HCT116 (cell line): ENCODE results near the gene ORAI2. TPM values are rescaled to one million over a fixed set of nuclear protein-coding genes. Genes with fewer than 3 reads are reported as not detected.

Experiments
- ATAC-seq: fragments of 200-7000 bp; cut with Tn5 transposase; 2 replicates; pipeline ENCODE4 v1.9.1; 2020; ENCODE audit warnings: mild to moderate bottlenecking, moderate library complexity
- BruUV-seq: library from RNA; stranded (reverse); fragments of 400-500 nt; replicated peaks from 2 replicates; lab custom pipeline; 2021; lab: Mats Ljungman, UMichigan
- CTCF ChIA-PET: fragments of 300-600 bp; sonication (Branson Sonifier 250); formaldehyde crosslinking; loops from one replicate; lab custom pipeline; 2021; ENCODE audit warnings: antibody characterized with exemption; lab: Charles Lee
- POLR2A ChIA-PET: fragments of 300-600, 350-600 bp; sonication (Branson Sonifier 250); formaldehyde crosslinking; loops from one replicate; lab custom pipeline; 2021; ENCODE audit warnings: antibody characterized with exemption; lab: Charles Lee
- RAD21 ChIA-PET, 2 experiments: fragments of 300-600 bp; sonication (Branson Sonifier 250); formaldehyde crosslinking; loops; one replicate each; lab custom pipeline; 2023; ENCODE audit warnings: low total read pairs in 2 of 2; ENCODE audit not compliant: uncharacterized antibody in 2 of 2, unreplicated experiment in 2 of 2, low non-redundant PET in 1 of 2; lab: Charles Lee
- DNase-seq: peaks from one replicate; pipeline ENCODE4 v3.0.0-alpha.2; 2010; ENCODE audit warnings: low read depth, low spot score
- H2AFZ ChIP-seq: fragments of 200-600 bp; shearing (Covaris generic), sonication (generic); 2 replicates; pipeline ENCODE4 v1.6.1; 2017; ENCODE audit warnings: low read depth, mixed run types, mixed read lengths, antibody characterized with exemption, low read length; ENCODE audit not compliant: poor library complexity, severe bottlenecking
- H3K27ac ChIP-seq: 2 replicates; pipeline ENCODE4 v1.5.1; 2012; ENCODE audit warnings: low read depth, low read length
- H3K27me3 ChIP-seq: fragments of 200-600 bp; sonication (generic); 2 replicates; pipeline ENCODE4 v1.6.1; 2016; ENCODE audit warnings: mixed run types, low read length, mixed read lengths; ENCODE audit not compliant: insufficient read depth
- H3K36me3 ChIP-seq, 2 experiments: fragments of 200-500 bp in 1 of 2; fragments of 200-600 bp in 1 of 2; sonication (Bioruptor generic) in 1 of 2; sonication (generic) in 1 of 2; 2 replicates each; pipeline versions ENCODE4 v1.5.1 to v1.6.1; 2014 to 2016; ENCODE audit warnings: low read length in 2 of 2, inconsistent platforms in 1 of 2, mixed read lengths in 1 of 2, mixed run types in 1 of 2; ENCODE audit not compliant: insufficient read depth in 2 of 2, control insufficient read depth in 1 of 2
- H3K4me1 ChIP-seq, 2 experiments: fragments of 200-600 bp in 1 of 2; sonication (generic) in 1 of 2; 2 replicates each; pipeline versions ENCODE4 v1.5.1 to v1.6.1; 2012 to 2017; ENCODE audit warnings: low read length in 2 of 2, inconsistent platforms in 1 of 2, mild to moderate bottlenecking in 1 of 2, mixed read lengths in 1 of 2, mixed run types in 1 of 2, moderate library complexity in 1 of 2; ENCODE audit not compliant: insufficient read depth in 2 of 2, control insufficient read depth in 1 of 2
- H3K4me2 ChIP-seq: fragments of 200-600 bp; sonication (generic); 2 replicates; pipeline ENCODE4 v1.6.1; 2017; ENCODE audit warnings: mixed run types, low read length, mixed read lengths
- H3K4me3 ChIP-seq, 2 experiments: fragments of 200-600 bp in 1 of 2; sonication (generic) in 1 of 2; replicated peaks in 1 of 2; 2 replicates each; pipeline ENCODE4 v1.5.1; 2011 to 2016; ENCODE audit warnings: low read length in 2 of 2, control low read depth in 1 of 2, low read depth in 1 of 2, mild to moderate bottlenecking in 1 of 2, mixed read lengths in 1 of 2, mixed run types in 1 of 2
- H3K79me2 ChIP-seq: fragments of 200-600 bp; sonication (generic); 2 replicates; pipeline ENCODE4 v1.6.1; 2017; ENCODE audit warnings: mild to moderate bottlenecking, mixed run types, low read length, moderate library complexity, mixed read lengths; ENCODE audit not compliant: insufficient read depth
- H3K9ac ChIP-seq: fragments of 200-600 bp; sonication (generic); 2 replicates; pipeline ENCODE4 v1.6.1; 2016; ENCODE audit warnings: low read length, mixed read lengths
- H3K9me2 ChIP-seq: fragments of 200-600 bp; sonication (generic), shearing (Covaris generic); 2 replicates; pipeline ENCODE4 v1.6.1; 2017; ENCODE audit warnings: mixed run types, mild to moderate bottlenecking, moderate library complexity; ENCODE audit not compliant: insufficient read depth
- H3K9me3 ChIP-seq, 2 experiments: fragments of 200-500 bp in 1 of 2; fragments of 200-600 bp in 1 of 2; sonication (Bioruptor generic) in 1 of 2; sonication (generic) in 1 of 2; 2 replicates each; pipeline ENCODE4 v1.6.1; 2014 to 2017; ENCODE audit warnings: low read length in 2 of 2, mixed read lengths in 2 of 2, inconsistent platforms in 1 of 2, low read depth in 1 of 2, mild to moderate bottlenecking in 1 of 2, mixed run types in 1 of 2, moderate library complexity in 1 of 2; ENCODE audit not compliant: control insufficient read depth in 1 of 2, insufficient read depth in 1 of 2
- H4K20me1 ChIP-seq: fragments of 200-600 bp; sonication (generic), shearing (Covaris generic); 2 replicates; pipeline ENCODE4 v1.6.1; 2017; ENCODE audit warnings: mixed run types, mild to moderate bottlenecking, moderate library complexity; ENCODE audit not compliant: insufficient read depth
- CEBPB ChIP-seq: IDR thresholded peaks from 2 replicates; pipeline ENCODE4 v1.6.1; 2012; ENCODE audit warnings: low read depth
- ELF1 ChIP-seq: IDR thresholded peaks from 2 replicates; pipeline ENCODE4 v1.6.1; 2012; ENCODE audit warnings: low read depth, borderline replicate concordance
- EZH2 ChIP-seq: fragments of 200-600 bp; sonication (generic); IDR thresholded peaks from 2 replicates; pipeline ENCODE4 v1.6.1; 2017; ENCODE audit warnings: antibody characterized with exemption, mixed run types
- EZH2phosphoT487 ChIP-seq: fragments of 200-600 bp; IDR thresholded peaks from 2 replicates; pipeline ENCODE4 v1.6.1; 2018; ENCODE audit warnings: antibody characterized with exemption, borderline replicate concordance
- FOSL1 ChIP-seq: IDR thresholded peaks from 2 replicates; pipeline ENCODE4 v1.6.1; 2012; ENCODE audit warnings: low read depth
- MAX ChIP-seq: IDR thresholded peaks from 2 replicates; pipeline ENCODE4 v1.6.1; 2012
- POLR2A ChIP-seq: IDR thresholded peaks from 2 replicates; pipeline ENCODE4 v1.7.0; 2011; ENCODE audit warnings: borderline replicate concordance; ENCODE audit not compliant: insufficient read depth, insufficient read length; ENCODE audit errors: extremely low read depth
- POLR2AphosphoS5 ChIP-seq: IDR thresholded peaks from 2 replicates; pipeline ENCODE4 v1.6.1; 2011; ENCODE audit warnings: mild to moderate bottlenecking, low read depth, low read length, moderate library complexity
- RAD21 ChIP-seq: IDR thresholded peaks from 2 replicates; pipeline ENCODE4 v1.6.1; 2012; ENCODE audit warnings: low read depth, mild to moderate bottlenecking
- SIN3A ChIP-seq: IDR thresholded peaks from 2 replicates; pipeline ENCODE4 v1.6.1; 2012; ENCODE audit warnings: low read depth
- SRF ChIP-seq: IDR thresholded peaks from 2 replicates; pipeline ENCODE4 v1.6.1; 2012; ENCODE audit warnings: low read depth
- TCF7L2 ChIP-seq: IDR thresholded peaks from 2 replicates; pipeline ENCODE4 v1.7.0; 2011; ENCODE audit warnings: borderline replicate concordance, inconsistent platforms; ENCODE audit not compliant: insufficient read depth, insufficient read length; ENCODE audit errors: extremely low read depth
- YY1 ChIP-seq: IDR thresholded peaks from 2 replicates; pipeline ENCODE4 v1.6.1; 2011; ENCODE audit warnings: low read length, low read depth, moderate library complexity, mild to moderate bottlenecking; ENCODE audit not compliant: insufficient replicate concordance; ENCODE audit errors: extremely low read depth
- ZFX ChIP-seq: fragments of 450-650 bp; IDR thresholded peaks from 2 replicates; pipeline ENCODE4 v1.6.1; 2017
- ZNF274 ChIP-seq: fragments of 200-500 bp; sonication (Bioruptor generic); IDR thresholded peaks from 2 replicates; pipeline ENCODE4 v1.6.1; 2014; ENCODE audit warnings: mild to moderate bottlenecking, low read depth, low read length, inconsistent platforms
- intact Hi-C: fragments of 100-400 bp; cut with micrococcal nuclease; formaldehyde crosslinking; loops from 2 replicates; pipeline ENCODE4 v1.10.0; 2022
- total RNA-seq: library from RNA; stranded (reverse); gene quantifications from one replicate; pipeline ENCODE4 v1.2.1, GENCODE V29; 2021; ENCODE audit not compliant: unreplicated experiment
- TF ChIP-seq, protein P1 (sequence below): IDR thresholded peaks from 2 replicates; pipeline ENCODE4 v1.6.1; 2012
- TF ChIP-seq, protein P2 (sequence below): IDR thresholded peaks from 2 replicates; pipeline ENCODE4 v1.6.1; 2012; ENCODE audit warnings: low read depth
- TF ChIP-seq, protein P3 (sequence below): IDR thresholded peaks from 2 replicates; pipeline ENCODE4 v1.6.1; 2011; ENCODE audit warnings: mild to moderate bottlenecking, low read length, moderate library complexity; ENCODE audit not compliant: insufficient replicate concordance; ENCODE audit errors: extremely low read depth
- TF ChIP-seq, protein P4 (sequence below), 3 experiments: fragments of 200-600 bp in 1 of 3; sonication (generic) in 1 of 3; IDR thresholded peaks in 2 of 3; conservative IDR thresholded peaks in 1 of 3; 2 replicates each; pipeline ENCODE4 v1.5.1; 2012 to 2017; ENCODE audit warnings: low read depth in 2 of 3, low read length in 2 of 3, antibody characterized with exemption in 1 of 3, borderline replicate concordance in 1 of 3, control low read depth in 1 of 3, mild to moderate bottlenecking in 1 of 3, mixed read lengths in 1 of 3, mixed run types in 1 of 3, moderate library complexity in 1 of 3; ENCODE audit not compliant: insufficient read depth in 1 of 3

ORAI2 gene
- total RNA-seq, 1 experiment from 2014 or later: 13.2 TPM

- no peak for TF ChIP-seq POLR2A
These were observed 20.3 kb upstream of the ORAI2 start (continued) for GRCh38 chr7:102413091-102413490.

GRCh38 chr7:102413611-102414010 is 19.8 kb upstream of the ORAI2 start:
- DNase-seq (no peak), ATAC-seq (no peak)
- no TSS peak for BruUV-seq
- H3K27me3 ChIP-seq: no peaks in the 10 kb centered on the region
- H3K27ac ChIP-seq: no peak overlapping the region
- ChIA-PET RAD21 (no interaction called here), CTCF (no interaction called here), POLR2A (no interaction called here)
- no peaks in the 10 kb centered on the region for H3K9me2 ChIP-seq
- peaks cover 19% of the 10 kb centered on the region; the same call in 1 of the 2 replicates for H3K79me2 ChIP-seq
- no peak for TF ChIP-seq TCF7L2
- no peak for TF ChIP-seq RAD21
- TF ChIP-seq MAX: no peak
- TF ChIP-seq EZH2: no peak
- TF ChIP-seq, protein P1, sequence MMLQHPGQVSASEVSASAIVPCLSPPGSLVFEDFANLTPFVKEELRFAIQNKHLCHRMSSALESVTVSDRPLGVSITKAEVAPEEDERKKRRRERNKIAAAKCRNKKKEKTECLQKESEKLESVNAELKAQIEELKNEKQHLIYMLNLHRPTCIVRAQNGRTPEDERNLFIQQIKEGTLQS: no peak
- TF ChIP-seq CEBPB: no peak
- TF ChIP-seq, protein P2, sequence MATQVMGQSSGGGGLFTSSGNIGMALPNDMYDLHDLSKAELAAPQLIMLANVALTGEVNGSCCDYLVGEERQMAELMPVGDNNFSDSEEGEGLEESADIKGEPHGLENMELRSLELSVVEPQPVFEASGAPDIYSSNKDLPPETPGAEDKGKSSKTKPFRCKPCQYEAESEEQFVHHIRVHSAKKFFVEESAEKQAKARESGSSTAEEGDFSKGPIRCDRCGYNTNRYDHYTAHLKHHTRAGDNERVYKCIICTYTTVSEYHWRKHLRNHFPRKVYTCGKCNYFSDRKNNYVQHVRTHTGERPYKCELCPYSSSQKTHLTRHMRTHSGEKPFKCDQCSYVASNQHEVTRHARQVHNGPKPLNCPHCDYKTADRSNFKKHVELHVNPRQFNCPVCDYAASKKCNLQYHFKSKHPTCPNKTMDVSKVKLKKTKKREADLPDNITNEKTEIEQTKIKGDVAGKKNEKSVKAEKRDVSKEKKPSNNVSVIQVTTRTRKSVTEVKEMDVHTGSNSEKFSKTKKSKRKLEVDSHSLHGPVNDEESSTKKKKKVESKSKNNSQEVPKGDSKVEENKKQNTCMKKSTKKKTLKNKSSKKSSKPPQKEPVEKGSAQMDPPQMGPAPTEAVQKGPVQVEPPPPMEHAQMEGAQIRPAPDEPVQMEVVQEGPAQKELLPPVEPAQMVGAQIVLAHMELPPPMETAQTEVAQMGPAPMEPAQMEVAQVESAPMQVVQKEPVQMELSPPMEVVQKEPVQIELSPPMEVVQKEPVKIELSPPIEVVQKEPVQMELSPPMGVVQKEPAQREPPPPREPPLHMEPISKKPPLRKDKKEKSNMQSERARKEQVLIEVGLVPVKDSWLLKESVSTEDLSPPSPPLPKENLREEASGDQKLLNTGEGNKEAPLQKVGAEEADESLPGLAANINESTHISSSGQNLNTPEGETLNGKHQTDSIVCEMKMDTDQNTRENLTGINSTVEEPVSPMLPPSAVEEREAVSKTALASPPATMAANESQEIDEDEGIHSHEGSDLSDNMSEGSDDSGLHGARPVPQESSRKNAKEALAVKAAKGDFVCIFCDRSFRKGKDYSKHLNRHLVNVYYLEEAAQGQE: no peak
- TF ChIP-seq YY1: no peak
- TF ChIP-seq, protein P3, sequence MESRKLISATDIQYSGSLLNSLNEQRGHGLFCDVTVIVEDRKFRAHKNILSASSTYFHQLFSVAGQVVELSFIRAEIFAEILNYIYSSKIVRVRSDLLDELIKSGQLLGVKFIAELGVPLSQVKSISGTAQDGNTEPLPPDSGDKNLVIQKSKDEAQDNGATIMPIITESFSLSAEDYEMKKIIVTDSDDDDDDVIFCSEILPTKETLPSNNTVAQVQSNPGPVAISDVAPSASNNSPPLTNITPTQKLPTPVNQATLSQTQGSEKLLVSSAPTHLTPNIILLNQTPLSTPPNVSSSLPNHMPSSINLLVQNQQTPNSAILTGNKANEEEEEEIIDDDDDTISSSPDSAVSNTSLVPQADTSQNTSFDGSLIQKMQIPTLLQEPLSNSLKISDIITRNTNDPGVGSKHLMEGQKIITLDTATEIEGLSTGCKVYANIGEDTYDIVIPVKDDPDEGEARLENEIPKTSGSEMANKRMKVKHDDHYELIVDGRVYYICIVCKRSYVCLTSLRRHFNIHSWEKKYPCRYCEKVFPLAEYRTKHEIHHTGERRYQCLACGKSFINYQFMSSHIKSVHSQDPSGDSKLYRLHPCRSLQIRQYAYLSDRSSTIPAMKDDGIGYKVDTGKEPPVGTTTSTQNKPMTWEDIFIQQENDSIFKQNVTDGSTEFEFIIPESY: no peak
- TF ChIP-seq ZNF274: no peak
- no peak for TF ChIP-seq EZH2phosphoT487
- no peak for TF ChIP-seq POLR2AphosphoS5
- no peak for TF ChIP-seq POLR2A
- TF ChIP-seq SRF: no peak
- TF ChIP-seq FOSL1: no peak
- no peak for TF ChIP-seq ELF1
- TF ChIP-seq, protein P4, sequence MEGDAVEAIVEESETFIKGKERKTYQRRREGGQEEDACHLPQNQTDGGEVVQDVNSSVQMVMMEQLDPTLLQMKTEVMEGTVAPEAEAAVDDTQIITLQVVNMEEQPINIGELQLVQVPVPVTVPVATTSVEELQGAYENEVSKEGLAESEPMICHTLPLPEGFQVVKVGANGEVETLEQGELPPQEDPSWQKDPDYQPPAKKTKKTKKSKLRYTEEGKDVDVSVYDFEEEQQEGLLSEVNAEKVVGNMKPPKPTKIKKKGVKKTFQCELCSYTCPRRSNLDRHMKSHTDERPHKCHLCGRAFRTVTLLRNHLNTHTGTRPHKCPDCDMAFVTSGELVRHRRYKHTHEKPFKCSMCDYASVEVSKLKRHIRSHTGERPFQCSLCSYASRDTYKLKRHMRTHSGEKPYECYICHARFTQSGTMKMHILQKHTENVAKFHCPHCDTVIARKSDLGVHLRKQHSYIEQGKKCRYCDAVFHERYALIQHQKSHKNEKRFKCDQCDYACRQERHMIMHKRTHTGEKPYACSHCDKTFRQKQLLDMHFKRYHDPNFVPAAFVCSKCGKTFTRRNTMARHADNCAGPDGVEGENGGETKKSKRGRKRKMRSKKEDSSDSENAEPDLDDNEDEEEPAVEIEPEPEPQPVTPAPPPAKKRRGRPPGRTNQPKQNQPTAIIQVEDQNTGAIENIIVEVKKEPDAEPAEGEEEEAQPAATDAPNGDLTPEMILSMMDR (IDR thresholded peaks at IDR 0.05 in 2 of 3, conservative IDR thresholded peaks at IDR 0.05 in 1 of 3; ENCODE audit: borderline replicate concordance in 1 of 3, insufficient read depth in 1 of 3, low read depth in 2 of 3, low read length in 2 of 3): no peak
- no peak for TF ChIP-seq ZFX
- no peak for TF ChIP-seq SIN3A
- intact Hi-C loops: no loop called here
- H3K9me3 ChIP-seq: no peaks in the 10 kb centered on the region
- H3K4me2 ChIP-seq: no peak overlapping the region
- no peak overlapping the region for H3K9ac ChIP-seq
- peaks cover 20 to 33% of the 10 kb centered on the region in 2 experiments for H3K36me3 ChIP-seq
- no peak overlapping the region for H2AFZ ChIP-seq
- no peaks in the 10 kb centered on the region for H3K4me1 ChIP-seq
- H3K4me3 ChIP-seq: no peak overlapping the region
- no peaks in the 10 kb centered on the region for H4K20me1 ChIP-seq
